Osteoblast (primary cell): ENCODE measurements around the gene ADH1A. TPM values are rescaled to one million over a fixed set of nuclear protein-coding genes. Genes with fewer than 3 reads are reported as not detected.

Experiments
- DNase-seq: peaks from one replicate; pipeline ENCODE4 v3.0.0; 2011; ENCODE audit warnings: low spot score, mixed read lengths; ENCODE audit not compliant: insufficient read length; ENCODE audit errors: missing footprints
- H2AFZ ChIP-seq: 2 replicates; pipeline ENCODE4 v1.6.0; 2011; ENCODE audit warnings: mild to moderate bottlenecking, low read length
- H3K27ac ChIP-seq: 2 replicates; pipeline ENCODE4 v1.5.1; 2011; ENCODE audit warnings: mild to moderate bottlenecking, low read depth, low read length, moderate library complexity
- H3K27me3 ChIP-seq: 2 replicates; pipeline ENCODE4 v1.6.0; 2012; ENCODE audit warnings: mild to moderate bottlenecking, control low read depth, inconsistent platforms, low read length, moderate library complexity; ENCODE audit not compliant: insufficient read depth
- H3K36me3 ChIP-seq: 2 replicates; pipeline ENCODE4 v1.5.1; 2011; ENCODE audit warnings: mild to moderate bottlenecking, low read length, control low read depth, moderate library complexity; ENCODE audit not compliant: insufficient read depth
- H3K4me1 ChIP-seq: 2 replicates; pipeline ENCODE4 v1.5.1; 2011; ENCODE audit warnings: mild to moderate bottlenecking, low read length, control low read depth, moderate library complexity; ENCODE audit not compliant: insufficient read depth
- H3K4me2 ChIP-seq: 2 replicates; pipeline ENCODE4 v1.6.0; 2011; ENCODE audit warnings: mild to moderate bottlenecking, low read length; ENCODE audit not compliant: insufficient read depth
- H3K4me3 ChIP-seq: fragments of 200-600 bp; sonication (generic); 3 replicates; pipeline ENCODE4 v1.5.1; 2012; ENCODE audit warnings: mild to moderate bottlenecking, low read length, inconsistent platforms; ENCODE audit not compliant: insufficient read depth
- H3K79me2 ChIP-seq: 2 replicates; pipeline ENCODE4 v1.6.0; 2012; ENCODE audit warnings: mild to moderate bottlenecking, low read length, control low read depth, inconsistent platforms; ENCODE audit not compliant: insufficient read depth
- H3K9me3 ChIP-seq: 2 replicates; pipeline ENCODE4 v1.5.1; 2011; ENCODE audit warnings: low read depth, low read length, control low read depth
- H4K20me1 ChIP-seq: 2 replicates; pipeline ENCODE4 v1.6.0; 2012; ENCODE audit warnings: mild to moderate bottlenecking, low read length, control low read depth; ENCODE audit not compliant: insufficient read depth
- CTCF ChIP-seq: IDR thresholded peaks from 2 replicates; pipeline ENCODE4 v1.5.1; 2011; ENCODE audit warnings: mild to moderate bottlenecking, low read depth, low read length, moderate library complexity; ENCODE audit errors: extremely low read depth
- total RNA-seq: library from RNA; depleted of rRNA; stranded (reverse); fragments of >200 nt; gene quantifications from 2 replicates; pipeline ENCODE4 v1.2.3, GENCODE V29; 2012

Gene ADH1A
- total RNA-seq, 1 donor = not detected

- Histone ChIP-seq H3K4me3 (no peak overlapping the region), H3K27ac (no peak overlapping the region), H3K4me2 (no peak overlapping the region), H3K4me1 (no peaks in the 10 kb centered on the region), H2AFZ (no peak overlapping the region), H3K36me3 (no peaks in the 10 kb centered on the region), H4K20me1 (no peaks in the 10 kb centered on the region), H3K9me3 (no peaks in the 10 kb centered on the region), H3K79me2 (no peaks in the 10 kb centered on the region), H3K27me3 (no peaks in the 10 kb centered on the region)
- TF ChIP-seq CTCF = no peak
- no peak for DNase-seq
Measured at GRCh38 chr4:99285387-99285786, 5.4 kb downstream of the ADH1A start.

GRCh38 chr4:99282731-99283130 lies 8.1 kb downstream of the ADH1A start:
- Histone ChIP-seq H3K27me3 (no peaks in the 10 kb centered on the region), H3K9me3 (no peaks in the 10 kb centered on the region), H3K4me1 (no peaks in the 10 kb centered on the region), H3K79me2 (no peaks in the 10 kb centered on the region), H3K27ac (no peak overlapping the region), H2AFZ (no peak overlapping the region), H3K4me3 (no peak overlapping the region), H4K20me1 (no peaks in the 10 kb centered on the region), H3K4me2 (no peak overlapping the region), H3K36me3 (no peaks in the 10 kb centered on the region)
- TF ChIP-seq CTCF = no peak
- DNase-seq = no peak

- no peak overlapping the region for H2AFZ ChIP-seq
- no peaks in the 10 kb centered on the region for H3K79me2 ChIP-seq
- no peak for TF ChIP-seq CTCF
- H3K36me3 ChIP-seq = no peaks in the 10 kb centered on the region
- H3K27me3 ChIP-seq = no peaks in the 10 kb centered on the region
- DNase-seq = no peak
- no peak overlapping the region for H3K4me3 ChIP-seq
- H3K9me3 ChIP-seq = no peaks in the 10 kb centered on the region
- no peaks in the 10 kb centered on the region for H4K20me1 ChIP-seq
- no peak overlapping the region for H3K27ac ChIP-seq
- H3K4me2 ChIP-seq = no peak overlapping the region
- no peaks in the 10 kb centered on the region for H3K4me1 ChIP-seq
Measured at GRCh38 chr4:99281261-99281660, 9.5 kb downstream of the ADH1A start.

- Histone ChIP-seq H3K27ac (no peak overlapping the region), H3K27me3 (no peaks in the 10 kb centered on the region), H3K4me2 (no peak overlapping the region), H3K9me3 (no peaks in the 10 kb centered on the region), H3K36me3 (no peaks in the 10 kb centered on the region), H3K79me2 (no peaks in the 10 kb centered on the region), H3K4me1 (no peaks in the 10 kb centered on the region), H4K20me1 (no peaks in the 10 kb centered on the region), H2AFZ (no peak overlapping the region), H3K4me3 (no peak overlapping the region)
- no peak for DNase-seq
- TF ChIP-seq CTCF = no peak
Measured at GRCh38 chr4:99276417-99276816, 14.4 kb downstream of the ADH1A start.
